Measurements from ENCODE around the gene ARHGEF28. TPM values are rescaled to one million over a fixed set of nuclear protein-coding genes. Genes with fewer than 3 reads are reported as not detected.

ARHGEF28 gene
- total and polyA plus RNA-seq, 2 of the 4 experiments (the other 2 are of a cell fraction): 3.6 to 16.0 TPM

DNA sequence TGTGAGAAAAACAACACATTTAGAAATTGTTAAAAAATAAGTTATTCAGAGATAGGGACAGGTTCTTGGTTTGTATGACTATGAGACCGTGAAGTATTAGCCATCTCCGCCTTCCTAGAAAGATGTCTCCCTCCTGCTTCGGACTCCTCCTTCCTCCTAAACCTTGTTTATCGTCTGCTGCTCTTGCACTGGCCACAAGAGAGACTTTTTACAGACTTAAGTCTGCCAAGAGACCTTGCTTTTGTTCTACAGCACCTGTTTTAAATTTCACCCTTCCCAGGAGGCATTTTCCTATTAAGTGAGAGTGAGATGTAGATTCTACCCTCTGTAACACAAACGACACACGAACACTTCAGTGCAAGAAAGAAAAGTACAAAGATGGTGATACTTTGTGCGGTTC, 274.6 kb downstream of the ARHGEF28 start:
- Histone ChIP-seq H3K14ac (replicated peaks; ENCODE audit: low read depth, low read length) (0 out of 2 replicates have a peak overlapping the region, but pooled peaks have one; percentile 11), H2AFZ (replicated peaks; ENCODE audit: low read length, poor library complexity) (peak overlapping the region; percentile 37), H3K9ac (ENCODE audit: low read depth, low read length) (no peak overlapping the region), H3K4ac (ENCODE audit: low read depth, low read length) (peak overlapping the region; percentile 73), H3K9me3 (ENCODE audit: control insufficient read depth, insufficient read depth, low read length) (no peaks in the 10 kb centered on the region), H4K20me1 (ENCODE audit: insufficient read depth, low read length) (no peaks in the 10 kb centered on the region), H3K18ac (ENCODE audit: low read depth, low read length) (peak overlapping the region; percentile 72; the same call in 1 of the 2 replicates), H3K9me1 (ENCODE audit: insufficient read depth, low read length) (no peaks in the 10 kb centered on the region), H3K36me3 (ENCODE audit: control insufficient read depth, insufficient read depth, low read length) (0 out of 2 replicates have a peak, but pooled peaks cover 2% of the 10 kb centered on the region), H4K5ac (ENCODE audit: low read depth, low read length) (no peak overlapping the region), H3K4me3 (ENCODE audit: insufficient read depth, low read depth, low read length) (no peak overlapping the region), H3K4me2 (ENCODE audit: low read depth, low read length) (0 out of 2 replicates have a peak overlapping the region, but pooled peaks have one; percentile 5), H3K27ac (ENCODE audit: insufficient read depth, low read length) (no peak overlapping the region), H3K56ac (ENCODE audit: extremely low read depth, insufficient read depth, low read length) (no peak overlapping the region), H2BK20ac (ENCODE audit: low read depth, low read length) (peak overlapping the region; percentile 68), H2AK5ac (ENCODE audit: low read depth, low read length) (no peak overlapping the region), H3K4me1 (ENCODE audit: control insufficient read depth, insufficient read depth, low read length) (peaks cover 4% of the 10 kb centered on the region), H2BK120ac (ENCODE audit: low read depth, low read length) (peak overlapping the region; percentile 73), H4K8ac (ENCODE audit: low read depth in 2 of 2, low read length in 2 of 2) (peak overlapping the region; percentile 38 to 61; a peak in 3 of 4 replicates), H2AK9ac (replicated peaks; ENCODE audit: low read depth, low read length, poor library complexity) (no peak overlapping the region), H3K79me1 (ENCODE audit: low read depth in 1 of 2, low read length in 2 of 2) (no peaks in the 10 kb centered on the region), H3K27me3 (ENCODE audit: control insufficient read depth, insufficient read depth, low read length) (no peaks in the 10 kb centered on the region), H4K91ac (ENCODE audit: insufficient read depth, low read depth, low read length) (peak overlapping the region; percentile 67), H3K23ac (ENCODE audit: low read depth, low read length) (peak overlapping the region; percentile 74), H2BK5ac (ENCODE audit: low read depth, low read length, poor library complexity, severe bottlenecking) (peak overlapping the region; percentile 53), H2BK15ac (ENCODE audit: low read depth, low read length) (peak overlapping the region; percentile 89; the same call in 2 of the 3 replicates)
- CTCF ChIA-PET: no interaction called here
- no TSS peak for BruUV-seq (replicated peaks)
- POLR2A ChIA-PET (ENCODE audit: unreplicated experiment): no interaction called here
- dilution Hi-C loops (cut with HindIII; ENCODE audit: low sequenced_read_pairs, unreplicated experiment): no loop called here
- in situ Hi-C loops (cut with MboI; ENCODE audit: low sequenced_read_pairs): loop anchor here (5.0 to 25.0 kb wide), 2 partner anchors 747 to 1012 kb away; no protein-coding TSS in a partner anchor
- DNase-seq (no peak), ATAC-seq (ENCODE audit: low read depth) (no peak; the same call in 1 of the 2 replicates)
- no peak for TF ChIP-seq MAFK (IDR thresholded peaks at IDR 0.05; ENCODE audit: low read depth, low read length)
- no peak for TF ChIP-seq CHD1 (IDR thresholded peaks at IDR 0.05; ENCODE audit: low read depth, low read length)
- TF ChIP-seq MAZ (IDR thresholded peaks at IDR 0.05; ENCODE audit: borderline replicate concordance, low read depth, low read length): no peak
- no peak for TF ChIP-seq RCOR1 (IDR thresholded peaks at IDR 0.05; ENCODE audit: insufficient replicate concordance, low read length)
- TF ChIP-seq FOS (IDR thresholded peaks at IDR 0.05; ENCODE audit: low read depth, low read length): no peak
- TF ChIP-seq MXI1 (IDR thresholded peaks at IDR 0.05; ENCODE audit: borderline replicate concordance, low read depth, low read length): no peak
- no peak for TF ChIP-seq RFX5 (IDR thresholded peaks at IDR 0.05; ENCODE audit: low read depth, low read length)
- no peak for TF ChIP-seq RAD21 (IDR thresholded peaks at IDR 0.05; ENCODE audit: low read length)
- TF ChIP-seq, protein P1, sequence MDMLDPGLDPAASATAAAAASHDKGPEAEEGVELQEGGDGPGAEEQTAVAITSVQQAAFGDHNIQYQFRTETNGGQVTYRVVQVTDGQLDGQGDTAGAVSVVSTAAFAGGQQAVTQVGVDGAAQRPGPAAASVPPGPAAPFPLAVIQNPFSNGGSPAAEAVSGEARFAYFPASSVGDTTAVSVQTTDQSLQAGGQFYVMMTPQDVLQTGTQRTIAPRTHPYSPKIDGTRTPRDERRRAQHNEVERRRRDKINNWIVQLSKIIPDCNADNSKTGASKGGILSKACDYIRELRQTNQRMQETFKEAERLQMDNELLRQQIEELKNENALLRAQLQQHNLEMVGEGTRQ (IDR thresholded peaks at IDR 0.05; ENCODE audit: low read depth, low read length): no peak
- TF ChIP-seq SMC3 (IDR thresholded peaks at IDR 0.05; ENCODE audit: low read depth, low read length): no peak
- TF ChIP-seq POLR2A (IDR thresholded peaks at IDR 0.05; ENCODE audit: low read depth, low read length): no peak
- no CpG with 5 or more reads among the region's 7 CpGs for WGBS, 2 experiments (ENCODE audit: extremely low coverage in 2 of 2, insufficient read length in 1 of 2)
- intact Hi-C loops (cut with micrococcal nuclease): loop anchor here (2.0 to 10.0 kb wide), 2 partner anchors 310 to 1014 kb away; no protein-coding TSS in a partner anchor
